Lung (tissue), 12 donors: ENCODE results near the gene COL18A1. TPM values are rescaled to one million over a fixed set of nuclear protein-coding genes. Genes with fewer than 3 reads are reported as not detected.

Source experiments
- ATAC-seq: fragments of 200-7000 bp; cut with Tn5 transposase; one replicate; pipeline ENCODE4 v1.9.1; 2020; ENCODE audit warnings: moderate number of reproducible peaks; ENCODE audit not compliant: insufficient read depth, low FRiP score
- DNase-seq, 3 donors: peaks; one replicate each; pipeline ENCODE4 v3.0.0-alpha.2; 2013 to 2017
- H3K27ac ChIP-seq, 2 donors: one replicate each; pipeline ENCODE4 v1.5.1; 2013; ENCODE audit warnings: mild to moderate bottlenecking in 2 of 2, moderate library complexity in 2 of 2, control low read depth in 1 of 2, inconsistent platforms in 1 of 2, low read depth in 1 of 2, low read length in 1 of 2
- H3K27me3 ChIP-seq, 3 donors: one replicate each; pipeline ENCODE4 v1.5.1; 2013; ENCODE audit warnings: low read length in 2 of 3; ENCODE audit not compliant: control insufficient read depth in 3 of 3, insufficient read depth in 3 of 3
- H3K36me3 ChIP-seq, 4 donors: one replicate each; pipeline ENCODE4 v1.5.1; 2013; ENCODE audit warnings: low read length in 4 of 4, mild to moderate bottlenecking in 1 of 4, moderate library complexity in 1 of 4; ENCODE audit not compliant: control insufficient read depth in 4 of 4, insufficient read depth in 4 of 4
- H3K4me1 ChIP-seq, 5 donors: one replicate each; pipeline ENCODE4 v1.5.1; 2013; ENCODE audit warnings: low read length in 5 of 5, mild to moderate bottlenecking in 2 of 5, moderate library complexity in 1 of 5; ENCODE audit not compliant: control insufficient read depth in 5 of 5, insufficient read depth in 5 of 5
- H3K4me3 ChIP-seq: one replicate; pipeline ENCODE4 v1.5.1; 2013; ENCODE audit warnings: mild to moderate bottlenecking, control low read depth, moderate library complexity
- H3K9ac ChIP-seq, 2 donors: one replicate each; pipeline ENCODE4 v1.5.1; 2013; ENCODE audit warnings: low read length in 2 of 2, control low read depth in 1 of 2; ENCODE audit not compliant: insufficient read depth in 1 of 2
- H3K9me3 ChIP-seq, 4 donors: one replicate each; pipeline ENCODE4 v1.5.1; 2013; ENCODE audit warnings: low read length in 3 of 4, mild to moderate bottlenecking in 1 of 4, moderate library complexity in 1 of 4; ENCODE audit not compliant: control insufficient read depth in 4 of 4, insufficient read depth in 3 of 4
- WGBS, 2 donors: extraction: QIAGEN DNeasy Blood & Tissue Kit; methylation state at CpG; one replicate each; pipeline ENCODE4 v1.1.7; 2013; 5-methylcytosine and 5-hydroxymethylcytosine counted together
- polyA plus RNA-seq, 2 donors: library from polyadenylated mRNA; stranded (reverse); fragments of 200-250 nt; gene quantifications; one replicate each; pipeline ENCODE4 v1.2.1, GENCODE V29; 2013
- total RNA-seq, 2 donors: library from RNA; depleted of rRNA in 1 of 2; stranded (reverse); fragments of >200 nt in 1 of 2; gene quantifications; one replicate each; pipeline ENCODE4 v1.2.1, GENCODE V29; 2014 to 2021
- TF ChIP-seq, protein P1 (sequence below): IDR thresholded peaks from 2 replicates; pipeline ENCODE4 v1.5.1; 2012; ENCODE audit warnings: mild to moderate bottlenecking; ENCODE audit errors: control extremely low read depth, extremely low read depth
- donor health status: control.
- donor health status: control.
- donor health status: Bipolar disorder and iron deficiency.
- donor health status: healthy.
- donor health status: DM: yes; HTN: yes; CAD: no.

The COL18A1 gene
- total and polyA plus RNA-seq, 4 donors, result 42.7 to 102 (median 45.8) TPM

DNA sequence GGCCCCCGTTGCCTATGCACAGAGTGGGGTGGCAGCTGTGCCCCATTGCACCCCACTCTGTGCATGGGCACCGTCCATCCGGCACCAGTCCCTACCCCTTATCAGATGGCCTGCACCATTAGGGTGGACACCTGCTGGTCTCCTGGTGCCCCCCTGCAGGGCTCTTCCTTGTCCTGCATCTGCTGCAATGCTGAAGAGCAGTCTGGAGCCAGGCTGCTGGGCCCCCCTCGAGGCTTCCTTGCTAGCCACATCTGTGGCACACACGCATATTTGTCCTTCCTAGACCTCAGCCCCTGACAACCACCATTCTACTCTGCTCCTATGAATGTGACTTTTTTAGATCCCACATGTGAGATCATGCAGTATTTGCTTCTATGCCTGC lies 56.4 kb downstream of the COL18A1 start:
- Histone ChIP-seq H3K27me3 (no peaks in the 10 kb centered on the region), H3K27ac (no peak overlapping the region), H3K9me3 (peaks cover 0 to 2% (median 1%) of the 10 kb centered on the region in 4 donors), H3K4me1 (peaks cover 0 to 10% (median 0%) of the 10 kb centered on the region in 5 donors), H3K4me3 (no peak overlapping the region), H3K9ac (no peak overlapping the region), H3K36me3 (peaks cover 0 to 2% (median 0%) of the 10 kb centered on the region in 4 donors)
- TF ChIP-seq, protein P1, sequence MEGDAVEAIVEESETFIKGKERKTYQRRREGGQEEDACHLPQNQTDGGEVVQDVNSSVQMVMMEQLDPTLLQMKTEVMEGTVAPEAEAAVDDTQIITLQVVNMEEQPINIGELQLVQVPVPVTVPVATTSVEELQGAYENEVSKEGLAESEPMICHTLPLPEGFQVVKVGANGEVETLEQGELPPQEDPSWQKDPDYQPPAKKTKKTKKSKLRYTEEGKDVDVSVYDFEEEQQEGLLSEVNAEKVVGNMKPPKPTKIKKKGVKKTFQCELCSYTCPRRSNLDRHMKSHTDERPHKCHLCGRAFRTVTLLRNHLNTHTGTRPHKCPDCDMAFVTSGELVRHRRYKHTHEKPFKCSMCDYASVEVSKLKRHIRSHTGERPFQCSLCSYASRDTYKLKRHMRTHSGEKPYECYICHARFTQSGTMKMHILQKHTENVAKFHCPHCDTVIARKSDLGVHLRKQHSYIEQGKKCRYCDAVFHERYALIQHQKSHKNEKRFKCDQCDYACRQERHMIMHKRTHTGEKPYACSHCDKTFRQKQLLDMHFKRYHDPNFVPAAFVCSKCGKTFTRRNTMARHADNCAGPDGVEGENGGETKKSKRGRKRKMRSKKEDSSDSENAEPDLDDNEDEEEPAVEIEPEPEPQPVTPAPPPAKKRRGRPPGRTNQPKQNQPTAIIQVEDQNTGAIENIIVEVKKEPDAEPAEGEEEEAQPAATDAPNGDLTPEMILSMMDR, result no peak
- ATAC-seq (no peak), DNase-seq (no peak)
- 93 to 97% methylated on average over 5 of the region's 5 CpGs for WGBS, 2 donors

DNA sequence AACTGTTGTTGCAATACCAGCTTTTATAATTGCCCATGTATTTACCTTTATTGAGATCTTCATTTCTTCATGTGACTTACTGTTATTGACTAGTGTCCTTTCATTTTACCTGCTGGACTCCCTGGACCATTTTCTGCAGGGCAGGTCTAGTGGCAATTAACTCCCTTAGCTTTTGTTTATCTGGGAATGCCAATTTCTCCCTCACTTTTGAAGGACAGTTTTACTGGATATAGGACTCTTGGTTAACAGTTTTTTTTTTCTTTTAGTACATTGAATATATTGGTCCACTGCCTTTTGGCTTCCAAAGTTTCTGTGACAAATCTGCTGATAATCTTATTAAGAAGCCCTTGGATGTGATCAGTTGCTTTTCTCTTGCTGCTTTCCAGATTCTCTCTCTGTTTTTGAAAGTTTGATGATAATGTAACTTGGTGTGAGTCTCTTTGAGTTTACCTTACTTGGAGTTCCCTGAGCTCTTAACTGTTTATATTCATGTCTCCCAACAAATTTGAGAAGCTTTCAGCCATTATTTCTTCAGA lies 56.9 kb downstream of the COL18A1 start:
- ATAC-seq, result no peak
- H3K4me3 ChIP-seq, result no peak overlapping the region

DNA sequence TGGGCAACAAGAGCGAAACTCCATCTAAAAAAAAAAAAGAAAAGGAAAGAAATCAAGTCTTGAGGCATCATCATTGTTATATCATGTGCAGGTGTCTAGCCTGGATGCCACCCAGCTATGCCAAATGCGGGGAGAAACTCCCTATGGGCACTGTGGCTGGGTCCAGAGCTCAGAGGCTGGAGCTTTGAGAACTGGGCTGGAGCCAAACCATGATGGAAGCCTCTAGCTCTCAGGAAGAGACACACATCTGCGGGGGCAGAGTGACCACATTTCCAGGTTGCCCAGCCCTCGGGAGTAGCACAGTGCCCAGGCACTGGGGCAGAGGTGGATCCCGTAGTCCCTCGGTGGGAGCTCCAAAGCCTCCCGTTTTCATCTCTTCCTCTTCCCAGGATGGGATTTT lies 58.9 kb downstream of the COL18A1 start:
- no peak for ATAC-seq
- 83 to 94% methylated on average over 7 of the region's 7 CpGs for WGBS, 2 donors

More for the DNA sequence above, 56.9 kb downstream of the COL18A1 start:
- TF ChIP-seq, protein P1, result no peak
- no peak overlapping the region for H3K27ac ChIP-seq
- no peaks in the 10 kb centered on the region for H3K27me3 ChIP-seq
- H3K4me1 ChIP-seq, result peaks cover 0 to 10% (median 0%) of the 10 kb centered on the region in 5 donors
- peaks cover 0 to 2% (median 1%) of the 10 kb centered on the region in 4 donors for H3K9me3 ChIP-seq
- H3K36me3 ChIP-seq, result peaks cover 0 to 2% (median 0%) of the 10 kb centered on the region in 4 donors
- no peak for DNase-seq
- no peak overlapping the region for H3K9ac ChIP-seq

More for the DNA sequence above, 58.9 kb downstream of the COL18A1 start:
- TF ChIP-seq, protein P1, result no peak
- DNase-seq, result no peak
- H3K4me1 ChIP-seq, result peaks cover 0 to 10% (median 0%) of the 10 kb centered on the region in 5 donors
- peaks cover 0 to 2% (median 1%) of the 10 kb centered on the region in 4 donors for H3K9me3 ChIP-seq
- H3K9ac ChIP-seq, result no peak overlapping the region
- no peaks in the 10 kb centered on the region for H3K27me3 ChIP-seq
- no peak overlapping the region for H3K27ac ChIP-seq
- H3K4me3 ChIP-seq, result no peak overlapping the region
- peaks cover 0 to 2% (median under 1%) of the 10 kb centered on the region in 4 donors for H3K36me3 ChIP-seq
